Loucy (cell line): ENCODE data around the gene MAP7D2.

Source experiments
- CTCF ChIP-seq: fragments of 200-600 bp; sonication (generic); conservative IDR thresholded peaks from 2 replicates; pipeline ENCODE4 v1.5.1; 2014; ENCODE audit warnings: mild to moderate bottlenecking, antibody characterized with exemption, low read length
- EZH2phosphoT487 ChIP-seq: fragments of 200-600 bp; IDR thresholded peaks from 2 replicates; pipeline ENCODE4 v1.6.1; 2018; ENCODE audit warnings: antibody characterized with exemption, mild to moderate bottlenecking, moderate library complexity, borderline replicate concordance

GRCh38 chrX:20130357-20130756, 13.7 kb upstream of the MAP7D2 start:
- TF ChIP-seq CTCF (no peak), EZH2phosphoT487 (no peak)
